HG03045 (cell line): ENCODE results near the gene RNF11.

Experiments
- ATAC-seq: cut with Tn5 transposase; IDR thresholded peaks from one replicate; pipeline ENCODE4 v1.9.1; 2021; ENCODE audit warnings: mild to moderate bottlenecking, moderate library complexity; ENCODE audit not compliant: unreplicated experiment

The RNF11 gene

GRCh38 chr1:51263147-51263877 is 27.2 kb downstream of the RNF11 start:
- no peak for ATAC-seq

DNA sequence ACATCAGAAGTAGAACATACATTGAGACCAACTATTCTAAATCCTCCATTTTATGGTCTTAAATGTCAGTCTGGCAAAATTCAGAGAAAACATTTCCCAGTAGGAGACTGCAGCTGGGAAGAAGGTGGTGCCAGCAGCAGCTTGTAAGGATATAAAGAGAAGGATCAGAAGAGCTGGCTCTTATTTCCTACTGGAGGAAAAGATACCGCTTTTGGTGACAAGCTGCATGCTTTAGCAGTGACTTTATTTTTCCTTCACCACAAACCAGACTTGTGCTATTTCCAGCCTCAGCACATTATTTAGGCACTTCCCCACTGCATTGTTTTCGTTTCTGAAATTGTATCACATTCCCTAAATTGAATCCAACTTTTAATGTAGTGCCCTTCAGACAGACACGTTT is 28.4 kb downstream of the RNF11 start:
- no peak for ATAC-seq

DNA sequence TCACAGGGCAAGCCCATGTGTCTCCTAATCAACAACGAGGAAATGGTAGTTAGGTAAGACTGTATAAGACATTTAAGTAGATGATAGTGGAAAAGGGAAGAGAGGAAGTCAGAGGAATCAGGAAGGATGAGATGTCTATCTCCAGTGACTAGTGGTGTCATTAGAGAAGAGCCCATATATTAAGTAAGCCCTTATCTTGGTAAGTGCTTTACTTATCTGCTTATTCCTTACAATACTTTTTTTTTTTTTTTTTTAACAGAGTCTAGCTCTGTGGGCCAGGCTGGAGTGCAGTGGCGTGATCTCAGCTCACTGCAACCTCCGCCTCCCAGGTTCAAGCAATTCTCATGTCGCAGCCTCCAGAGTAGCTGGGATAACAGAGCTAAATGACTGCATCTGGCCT is 29.5 kb downstream of the RNF11 start:
- ATAC-seq, result no peak

DNA sequence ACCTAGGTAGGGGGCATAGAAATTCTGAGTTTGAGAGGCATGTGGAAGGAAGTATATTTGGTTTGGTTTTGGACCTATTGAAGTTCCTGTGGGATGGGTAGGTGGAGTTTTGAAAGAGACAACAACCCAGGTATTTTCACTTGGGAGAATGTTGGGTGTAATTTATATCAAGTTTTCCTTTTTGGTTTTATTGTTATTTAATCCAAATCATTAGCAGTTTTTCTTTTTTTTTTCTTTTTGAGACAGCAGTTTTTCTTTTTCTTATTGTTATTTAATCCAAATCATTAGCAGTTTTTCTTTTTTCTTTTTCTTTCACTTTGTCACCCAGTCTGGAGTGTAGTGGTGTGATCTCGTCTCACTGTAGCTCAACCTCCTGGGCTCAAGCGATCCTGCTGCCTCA is 30.1 kb downstream of the RNF11 start:
- no peak for ATAC-seq

- ATAC-seq, result no peak
Observed at GRCh38 chr1:51266791-51267190, 30.7 kb downstream of the RNF11 start.

DNA sequence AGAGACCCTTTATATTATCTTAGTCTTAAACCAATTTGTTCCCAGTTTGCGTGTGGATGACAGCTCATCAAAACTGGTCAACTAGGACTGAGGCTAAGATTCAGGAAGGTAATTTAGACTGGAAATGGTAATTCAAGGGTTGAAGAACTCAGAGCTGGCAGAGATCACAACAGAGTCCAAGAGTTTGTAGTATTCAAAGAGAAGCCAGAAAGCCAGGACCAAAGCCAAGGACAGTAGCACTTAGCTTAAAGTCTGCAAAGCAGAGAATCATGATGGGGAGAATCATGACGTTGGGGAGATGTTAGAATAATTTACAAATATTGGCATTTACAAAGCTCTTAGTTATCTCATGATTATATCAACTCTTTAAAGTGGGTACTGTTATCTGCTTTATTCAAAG is 32.6 kb downstream of the RNF11 start:
- ATAC-seq, result no peak

- no peak for ATAC-seq
Observed at GRCh38 chr1:51270751-51271150, 34.7 kb downstream of the RNF11 start.

GRCh38 chr1:51272916-51273315 is 36.8 kb downstream of the RNF11 start:
- ATAC-seq, result no peak

- no peak for ATAC-seq
Observed at GRCh38 chr1:51274676-51275075, 38.6 kb downstream of the RNF11 start.

GRCh38 chr1:51276286-51276685 is 40.2 kb downstream of the RNF11 start:
- ATAC-seq, result no peak

- ATAC-seq, result no peak
Observed at GRCh38 chr1:51280321-51280978, 44.4 kb downstream of the RNF11 start.

DNA sequence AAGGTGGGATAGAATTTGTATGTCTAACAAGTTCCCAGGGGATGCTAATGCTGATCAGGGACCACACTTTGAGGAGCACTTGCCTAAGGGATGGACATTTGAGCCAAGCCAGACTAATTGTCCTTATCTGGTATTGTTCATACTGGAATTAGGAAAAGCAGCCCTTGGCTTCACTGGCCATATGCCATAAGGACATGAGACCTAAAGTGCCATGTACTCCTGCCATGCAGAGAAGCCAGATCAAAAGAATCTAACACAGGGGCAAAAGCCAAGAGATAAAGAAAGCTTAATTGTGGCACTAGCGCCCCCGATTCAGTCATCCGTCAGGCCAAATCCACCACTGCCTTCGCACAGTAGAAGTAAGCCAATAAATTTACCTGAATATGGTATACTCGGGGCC is 45.7 kb downstream of the RNF11 start:
- no peak for ATAC-seq

DNA sequence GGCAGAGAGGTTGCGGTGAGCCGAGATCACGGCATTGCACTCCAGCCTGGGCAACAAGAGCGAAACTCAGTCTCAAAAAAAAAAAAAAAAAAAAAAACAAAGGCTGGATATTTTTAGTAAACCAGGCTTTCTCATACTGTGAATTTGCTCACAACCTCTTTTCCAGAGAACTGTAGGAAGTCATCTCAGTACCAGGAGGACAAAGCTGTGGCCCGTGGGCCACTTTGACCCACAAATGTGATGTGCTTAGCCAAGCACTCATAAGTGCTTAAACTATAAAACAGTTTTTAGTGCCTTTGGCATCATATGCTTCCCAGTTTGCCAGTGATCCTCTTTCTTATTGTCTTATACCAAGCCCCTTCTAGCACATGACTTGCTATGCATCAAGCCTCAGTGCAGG is 46.5 kb downstream of the RNF11 start:
- no peak for ATAC-seq

DNA sequence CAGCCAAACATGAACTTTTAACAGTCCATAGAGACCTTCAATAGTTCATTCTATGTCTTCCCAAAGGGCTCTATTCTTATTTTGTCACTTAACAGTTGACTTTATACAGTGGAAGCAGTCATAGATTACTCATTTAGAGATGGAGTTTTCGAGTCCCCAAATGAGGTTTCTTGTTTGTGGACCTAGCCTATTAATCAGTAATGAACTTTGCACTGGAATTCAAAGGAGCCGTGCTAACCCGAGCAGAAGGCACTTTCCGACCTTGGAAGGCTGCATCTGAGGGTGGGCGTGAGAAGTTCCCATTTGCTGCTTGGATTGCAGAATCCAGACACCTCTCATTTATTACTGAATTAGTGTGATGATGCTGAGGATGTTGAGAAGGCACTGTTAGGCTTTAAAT is 47.9 kb downstream of the RNF11 start:
- no peak for ATAC-seq

GRCh38 chr1:51284487-51284954 is 48.4 kb downstream of the RNF11 start:
- peak; percentile 26 for ATAC-seq

DNA sequence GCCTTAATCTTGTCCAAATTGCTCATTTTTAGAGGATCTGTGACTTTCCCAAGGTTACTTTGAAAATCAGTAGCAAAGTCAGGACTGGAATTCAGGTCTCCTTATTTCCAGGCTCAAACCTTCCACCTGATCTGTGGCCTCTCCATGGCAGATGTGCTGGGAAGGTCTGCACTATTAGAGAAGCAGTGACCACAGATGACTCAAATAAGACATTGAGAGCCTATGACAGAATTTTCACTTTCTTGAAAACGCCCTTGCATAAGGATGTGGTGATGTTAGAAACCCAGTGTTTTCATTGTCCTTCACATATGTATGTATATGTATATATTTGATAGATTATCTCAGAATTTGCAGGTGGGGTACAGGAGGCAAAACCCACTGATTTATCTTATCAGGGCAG is 49.0 kb downstream of the RNF11 start:
- peak; percentile 89 for ATAC-seq

GRCh38 chr1:51287966-51288365 is 51.9 kb downstream of the RNF11 start:
- no peak for ATAC-seq

DNA sequence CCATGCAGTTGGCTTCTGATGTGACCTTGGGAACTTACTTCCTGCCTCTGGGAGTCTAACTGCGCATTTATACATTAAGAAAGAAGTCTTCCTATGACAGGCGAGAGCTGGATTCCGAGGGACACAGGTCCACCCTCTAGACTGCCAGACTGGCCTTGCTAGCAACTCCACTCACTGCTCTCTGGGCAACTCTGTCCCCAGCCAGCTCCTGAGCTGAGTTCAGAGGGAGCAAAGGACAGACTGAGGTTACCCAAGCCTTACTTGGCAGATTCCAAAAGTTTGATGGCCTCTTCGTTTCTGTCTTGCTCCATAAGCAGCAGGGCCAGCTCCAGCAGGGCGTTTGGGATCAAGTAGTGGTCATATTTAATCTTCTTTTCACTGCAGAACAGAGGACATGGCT is 52.5 kb downstream of the RNF11 start:
- ATAC-seq, result no peak

DNA sequence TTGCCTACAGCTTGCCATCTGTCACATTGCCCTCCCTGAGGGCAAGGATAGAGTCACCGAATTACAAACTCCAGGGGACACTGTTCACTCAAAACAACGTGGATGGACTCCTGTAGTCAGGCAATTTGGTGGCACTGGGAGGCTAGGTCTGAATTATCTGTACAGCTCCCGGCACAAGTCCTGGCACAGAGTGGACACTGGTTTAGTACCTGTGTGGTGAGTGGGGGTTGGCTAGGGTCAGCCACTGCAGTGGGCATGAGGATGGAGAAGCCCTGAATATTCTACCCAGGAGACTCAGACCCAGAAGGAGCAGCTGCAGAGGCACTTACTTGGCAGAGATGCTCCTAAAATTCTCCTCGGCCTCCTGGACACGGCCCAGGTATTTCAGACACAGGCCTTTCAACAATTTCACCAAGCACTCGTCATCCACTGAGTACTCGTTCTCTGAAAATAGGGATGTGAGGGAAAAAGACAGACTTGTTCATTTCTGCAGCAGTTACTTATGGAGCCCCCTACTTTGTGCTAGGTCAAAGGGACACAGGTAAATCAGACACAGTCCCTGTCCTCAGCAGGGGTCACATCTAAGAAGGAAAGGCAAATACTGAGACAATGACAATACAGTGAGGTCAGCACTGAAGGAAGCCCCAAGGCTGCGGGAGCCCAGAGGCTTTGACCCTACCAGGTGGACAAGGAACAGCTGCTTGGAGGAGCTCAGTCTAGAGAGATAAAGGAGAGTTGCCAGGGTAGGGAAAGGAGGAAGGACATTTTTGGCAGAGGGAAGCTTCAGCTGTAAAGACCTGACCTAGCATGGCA is 53.8 kb downstream of the RNF11 start:
- no peak for ATAC-seq

DNA sequence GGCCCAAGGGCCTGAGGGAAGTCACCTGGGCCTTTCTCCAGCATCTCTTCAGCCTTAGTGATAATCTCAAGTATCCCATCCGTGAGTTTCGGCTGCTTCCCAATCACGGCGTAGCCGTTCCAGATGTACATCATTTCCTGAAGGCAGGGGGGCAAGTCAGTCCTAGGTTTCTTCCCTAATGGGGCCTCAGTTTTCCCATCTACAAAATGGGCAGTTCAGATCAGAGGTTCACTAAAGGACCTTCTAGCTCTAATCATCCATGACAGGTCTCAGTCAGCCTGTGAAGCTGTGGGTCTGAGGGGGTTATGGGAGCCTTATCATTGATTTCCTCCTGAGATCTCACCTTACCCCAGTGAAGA is 54.4 kb downstream of the RNF11 start:
- no peak for ATAC-seq

DNA sequence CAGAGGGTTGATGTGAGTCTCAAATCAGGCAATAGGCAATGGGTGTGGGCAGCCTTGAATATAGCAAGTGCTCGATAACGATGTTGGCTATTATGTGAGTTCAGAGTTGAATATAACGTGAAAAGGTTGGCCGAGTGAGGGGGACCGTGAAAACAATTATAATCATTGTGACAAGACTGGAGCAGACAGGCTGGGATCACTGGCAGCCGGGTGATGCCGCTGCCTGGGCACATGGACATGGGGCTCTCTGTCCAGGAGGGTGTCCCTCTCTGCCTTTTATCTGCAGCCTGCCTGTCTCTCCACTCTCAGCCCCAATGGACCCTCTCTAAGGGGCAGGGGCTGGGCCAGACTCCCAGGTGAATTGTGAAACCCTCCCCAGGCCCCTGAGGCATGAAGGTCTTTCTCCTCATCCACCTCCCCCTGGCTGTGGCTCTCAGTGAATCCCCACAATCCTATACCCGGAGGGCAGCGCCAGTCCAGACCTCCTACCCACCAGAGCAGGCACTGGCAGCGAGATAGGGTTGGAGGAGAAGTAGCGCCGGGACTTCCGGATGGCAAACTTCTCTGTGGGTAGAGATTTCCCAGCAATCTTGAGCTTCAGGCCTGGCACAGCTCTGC is 57.9 kb downstream of the RNF11 start:
- ATAC-seq, result no peak
